GM23338 (cell line): ENCODE data around the gene PKDCC. TPM values are rescaled to one million over a fixed set of nuclear protein-coding genes. Genes with fewer than 3 reads are reported as not detected.

ENCODE experiments used
- ATAC-seq: fragments of 200-7000 bp; cut with Tn5 transposase; 3 replicates; pipeline ENCODE4 v1.9.1; 2020
- DNase-seq: peaks from one replicate; pipeline ENCODE4 v3.0.0-alpha.2; 2015; ENCODE audit warnings: low spot score
- H2AFZ ChIP-seq: fragments of 200-600 bp; sonication (generic); 2 replicates; pipeline ENCODE4 v1.8.0; 2016; ENCODE audit warnings: antibody characterized with exemption, mild to moderate bottlenecking, moderate library complexity
- H3F3A ChIP-seq: fragments of 200-600 bp; sonication (generic); replicated peaks from 2 replicates; pipeline ENCODE4 v1.8.0; 2017; ENCODE audit warnings: antibody characterized with exemption, mixed run types, low read depth
- H3K27ac ChIP-seq: fragments of 200-600 bp; sonication (generic); 2 replicates; pipeline ENCODE4 v1.6.1; 2016; ENCODE audit warnings: low read depth
- H3K27me3 ChIP-seq: fragments of 200-600 bp; sonication (generic); 2 replicates; pipeline ENCODE4 v1.8.0; 2016; ENCODE audit warnings: mild to moderate bottlenecking, mixed run types, moderate library complexity; ENCODE audit not compliant: insufficient read depth
- H3K36me3 ChIP-seq: fragments of 200-600 bp; sonication (generic); 2 replicates; pipeline ENCODE4 v1.8.0; 2016; ENCODE audit warnings: mild to moderate bottlenecking; ENCODE audit not compliant: insufficient read depth
- H3K4me1 ChIP-seq: fragments of 200-600 bp; sonication (generic); 2 replicates; pipeline ENCODE4 v1.8.0; 2016; ENCODE audit warnings: mild to moderate bottlenecking, moderate library complexity; ENCODE audit not compliant: insufficient read depth
- H3K4me2 ChIP-seq: fragments of 200-600 bp; sonication (generic); 2 replicates; pipeline ENCODE4 v1.7.1; 2017; ENCODE audit warnings: mixed run types
- H3K4me3 ChIP-seq: fragments of 200-600 bp; sonication (generic); 2 replicates; pipeline ENCODE4 v1.6.1; 2016; ENCODE audit warnings: mixed run types
- H3K79me2 ChIP-seq: fragments of 200-600 bp; sonication (generic); replicated peaks from 2 replicates; pipeline ENCODE4 v1.8.0; 2017; ENCODE audit warnings: mild to moderate bottlenecking; ENCODE audit not compliant: insufficient read depth
- H3K9me2 ChIP-seq: fragments of 200-600 bp; sonication (generic); 2 replicates; pipeline ENCODE4 v1.8.0; 2017; ENCODE audit not compliant: insufficient read depth
- H4K20me1 ChIP-seq: fragments of 200-600 bp; sonication (generic); replicated peaks from 2 replicates; pipeline ENCODE4 v1.8.0; 2017; ENCODE audit warnings: mild to moderate bottlenecking; ENCODE audit not compliant: insufficient read depth
- H3K27ac Mint-ChIP-seq: 2 replicates; pipeline ENCODE4 v1.8.0; 2020; ENCODE audit warnings: inconsistent platforms, mild to moderate bottlenecking, moderate library complexity, mixed read lengths
- H3K27me3 Mint-ChIP-seq: 3 replicates; pipeline ENCODE4 v1.8.0; 2022; ENCODE audit warnings: low read depth, mild to moderate bottlenecking, moderate library complexity, mixed read lengths, inconsistent platforms; ENCODE audit not compliant: insufficient read depth, poor library complexity
- H3K36me3 Mint-ChIP-seq: 3 replicates; pipeline ENCODE4 v1.8.0; 2021; ENCODE audit warnings: low read depth, mild to moderate bottlenecking, inconsistent platforms, moderate library complexity, mixed read lengths
- H3K4me1 Mint-ChIP-seq: 3 replicates; pipeline ENCODE4 v1.8.0; 2020; ENCODE audit warnings: mild to moderate bottlenecking, inconsistent platforms, mixed read lengths
- H3K4me3 Mint-ChIP-seq: 3 replicates; pipeline ENCODE4 v1.8.0; 2021; ENCODE audit warnings: moderate library complexity, mild to moderate bottlenecking, inconsistent platforms, mixed read lengths
- H3K9me3 Mint-ChIP-seq: 3 replicates; pipeline ENCODE4 v1.8.0; 2020; ENCODE audit warnings: moderate library complexity, mild to moderate bottlenecking, inconsistent platforms, mixed read lengths
- EZH2phosphoT487 ChIP-seq: fragments of 200-600 bp; sonication (generic); IDR thresholded peaks from one replicate; pipeline ENCODE4 v1.8.1; 2018; ENCODE audit warnings: antibody characterized with exemption; ENCODE audit not compliant: unreplicated experiment
- JUNB ChIP-seq: IDR thresholded peaks from one replicate; pipeline ENCODE4 v1.6.1; 2016; ENCODE audit warnings: antibody characterized with exemption; ENCODE audit not compliant: unreplicated experiment
- POLR2AphosphoS5 ChIP-seq: IDR thresholded peaks from 2 replicates; pipeline ENCODE4 v1.6.1; 2016; ENCODE audit warnings: antibody characterized with exemption, low read depth
- STAT1 ChIP-seq: IDR thresholded peaks from one replicate; pipeline ENCODE4 v1.6.1; 2016; ENCODE audit warnings: antibody characterized with exemption; ENCODE audit not compliant: unreplicated experiment
- polyA plus RNA-seq: library from polyadenylated mRNA; unstranded; fragments of >200 nt; fragmentation: Nextera tagmentation; extraction: Ambion mirVana; gene quantifications from 2 replicates; pipeline ENCODE4 v1.2.1, GENCODE V29; 2016
- total RNA-seq: library from RNA; depleted of rRNA; stranded (reverse); fragments of >200 nt; shearing (Covaris generic); gene quantifications from 2 replicates; pipeline ENCODE4 v1.2.3, GENCODE V29; 2014
- TF ChIP-seq, protein P1 (sequence below), 2 experiments: fragments of 200-600 bp in 1 of 2; sonication (generic) in 1 of 2; conservative IDR thresholded peaks; 2 replicates each; pipeline versions ENCODE4 v1.5.1 to v1.6.1; 2016 to 2017; ENCODE audit warnings: antibody characterized with exemption in 2 of 2, low read depth in 2 of 2, mild to moderate bottlenecking in 2 of 2, moderate library complexity in 1 of 2
- TF ChIP-seq, protein P2 (sequence below): IDR thresholded peaks from 2 replicates; pipeline ENCODE4 v1.6.1; 2016; ENCODE audit warnings: antibody characterized with exemption
- TF ChIP-seq, protein P3 (sequence below): IDR thresholded peaks from one replicate; pipeline ENCODE4 v1.6.1; 2018; ENCODE audit warnings: antibody characterized with exemption; ENCODE audit not compliant: unreplicated experiment

Gene PKDCC
- total and polyA plus RNA-seq, 2 experiments from 2014 or later = 7.0 to 44.8 TPM

DNA sequence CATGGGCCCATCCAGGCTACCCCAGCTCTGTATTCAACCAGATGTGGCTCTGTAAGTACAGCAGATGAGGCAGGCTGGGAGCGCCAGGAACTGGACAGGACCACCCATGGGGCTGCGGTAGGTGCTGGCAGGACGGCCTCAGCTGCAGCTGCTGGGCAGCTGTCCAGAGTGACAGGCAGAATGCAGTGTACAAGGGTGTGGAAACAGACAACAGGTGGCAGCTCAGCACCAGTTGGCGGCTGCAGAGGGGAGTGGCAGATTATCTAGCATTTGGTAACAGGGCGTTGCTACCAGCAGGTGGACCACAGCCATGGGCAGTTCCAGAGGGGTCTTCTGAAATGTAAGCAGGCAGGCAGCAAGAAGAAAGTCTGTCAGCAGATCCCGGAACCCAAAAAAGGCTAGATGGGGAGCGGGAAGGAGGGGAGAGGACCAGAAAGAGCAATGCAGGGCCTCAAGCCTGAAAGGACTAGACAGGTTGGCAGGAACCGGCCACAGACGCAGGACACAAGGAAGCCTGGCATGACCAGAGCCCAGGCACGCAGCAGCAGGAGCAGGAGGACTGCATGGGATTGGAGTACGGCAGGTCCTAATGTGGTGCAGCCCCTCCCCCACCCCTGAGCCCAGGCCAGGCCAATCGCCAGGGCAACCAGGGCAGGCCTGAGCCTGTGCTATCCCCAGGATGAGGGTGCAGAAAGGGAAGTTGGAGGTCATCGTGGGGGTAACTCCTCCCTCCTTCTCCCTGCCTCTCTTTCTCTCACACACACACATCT lies 24.7 kb downstream of the PKDCC start:
- peaks cover 10% of the 10 kb centered on the region for H3K27me3 Mint-ChIP-seq
- peak; percentile 43 for DNase-seq
- H3K4me1 Mint-ChIP-seq = peaks cover 11% of the 10 kb centered on the region

DNA sequence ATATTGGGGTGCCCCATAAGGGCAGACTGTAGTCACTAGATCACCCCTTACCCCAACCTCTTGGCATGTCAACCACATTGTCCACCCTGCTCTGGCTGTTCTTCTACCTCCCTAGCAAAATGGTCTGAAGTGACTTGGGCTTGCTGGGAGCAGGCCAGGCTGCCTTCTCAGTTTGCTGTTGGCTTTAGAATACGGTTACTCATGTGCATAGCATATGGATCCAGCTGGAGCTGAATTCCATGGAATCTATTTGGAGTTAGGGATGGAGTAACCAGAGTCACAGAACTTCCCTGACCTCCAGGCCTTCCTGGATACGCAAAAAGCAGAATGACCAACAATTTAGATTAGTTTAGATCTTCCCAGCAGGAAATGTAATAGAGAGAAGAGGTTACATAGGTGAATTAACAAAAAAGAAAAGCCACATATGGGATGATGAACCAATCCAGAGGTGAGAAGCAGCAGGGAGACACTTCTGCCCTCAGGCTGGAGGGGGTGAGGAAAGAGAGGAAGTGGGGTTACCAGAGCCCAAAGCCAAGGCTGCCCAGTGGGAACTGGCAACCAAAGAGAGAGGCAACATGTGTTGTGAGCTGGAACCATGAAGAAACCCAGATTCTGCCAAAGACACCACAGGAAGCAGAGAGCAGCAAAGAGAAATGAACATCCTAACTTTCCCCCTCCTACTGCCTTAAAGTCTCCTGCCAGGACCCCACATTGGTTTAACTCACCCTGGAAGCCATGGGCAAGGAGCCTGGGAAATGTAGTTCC lies 26.1 kb downstream of the PKDCC start:
- Mint-ChIP-seq H3K27me3 (peaks cover 12% of the 10 kb centered on the region), H3K27ac (no peak overlapping the region), H3K4me1 (peaks cover 11% of the 10 kb centered on the region), H3K9me3 (no peaks in the 10 kb centered on the region; the same call in 2 of the 3 replicates), H3K4me3 (no peak overlapping the region), H3K36me3 (no peaks in the 10 kb centered on the region; the same call in 2 of the 3 replicates)
- Histone ChIP-seq H3K36me3 (no peaks in the 10 kb centered on the region), H3K4me2 (no peak overlapping the region), H3K4me1 (no peaks in the 10 kb centered on the region; the same call in none of the 2 replicates), H2AFZ (no peak overlapping the region), H3K27me3 (no peaks in the 10 kb centered on the region), H3K9me2 (peaks cover 13% of the 10 kb centered on the region), H3K27ac (no peak overlapping the region), H3K79me2 (no peaks in the 10 kb centered on the region), H3F3A (no peaks in the 10 kb centered on the region), H3K4me3 (no peak overlapping the region), H4K20me1 (no peaks in the 10 kb centered on the region)
- no peak for TF ChIP-seq JUNB
- TF ChIP-seq, protein P1, sequence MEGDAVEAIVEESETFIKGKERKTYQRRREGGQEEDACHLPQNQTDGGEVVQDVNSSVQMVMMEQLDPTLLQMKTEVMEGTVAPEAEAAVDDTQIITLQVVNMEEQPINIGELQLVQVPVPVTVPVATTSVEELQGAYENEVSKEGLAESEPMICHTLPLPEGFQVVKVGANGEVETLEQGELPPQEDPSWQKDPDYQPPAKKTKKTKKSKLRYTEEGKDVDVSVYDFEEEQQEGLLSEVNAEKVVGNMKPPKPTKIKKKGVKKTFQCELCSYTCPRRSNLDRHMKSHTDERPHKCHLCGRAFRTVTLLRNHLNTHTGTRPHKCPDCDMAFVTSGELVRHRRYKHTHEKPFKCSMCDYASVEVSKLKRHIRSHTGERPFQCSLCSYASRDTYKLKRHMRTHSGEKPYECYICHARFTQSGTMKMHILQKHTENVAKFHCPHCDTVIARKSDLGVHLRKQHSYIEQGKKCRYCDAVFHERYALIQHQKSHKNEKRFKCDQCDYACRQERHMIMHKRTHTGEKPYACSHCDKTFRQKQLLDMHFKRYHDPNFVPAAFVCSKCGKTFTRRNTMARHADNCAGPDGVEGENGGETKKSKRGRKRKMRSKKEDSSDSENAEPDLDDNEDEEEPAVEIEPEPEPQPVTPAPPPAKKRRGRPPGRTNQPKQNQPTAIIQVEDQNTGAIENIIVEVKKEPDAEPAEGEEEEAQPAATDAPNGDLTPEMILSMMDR (conservative IDR thresholded peaks at IDR 0.05; ENCODE audit: low read depth in 2 of 2) = no peak
- TF ChIP-seq, protein P2, sequence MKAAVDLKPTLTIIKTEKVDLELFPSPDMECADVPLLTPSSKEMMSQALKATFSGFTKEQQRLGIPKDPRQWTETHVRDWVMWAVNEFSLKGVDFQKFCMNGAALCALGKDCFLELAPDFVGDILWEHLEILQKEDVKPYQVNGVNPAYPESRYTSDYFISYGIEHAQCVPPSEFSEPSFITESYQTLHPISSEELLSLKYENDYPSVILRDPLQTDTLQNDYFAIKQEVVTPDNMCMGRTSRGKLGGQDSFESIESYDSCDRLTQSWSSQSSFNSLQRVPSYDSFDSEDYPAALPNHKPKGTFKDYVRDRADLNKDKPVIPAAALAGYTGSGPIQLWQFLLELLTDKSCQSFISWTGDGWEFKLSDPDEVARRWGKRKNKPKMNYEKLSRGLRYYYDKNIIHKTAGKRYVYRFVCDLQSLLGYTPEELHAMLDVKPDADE = no peak
- no peak for TF ChIP-seq STAT1
- TF ChIP-seq POLR2AphosphoS5 = no peak
- TF ChIP-seq, protein P3, sequence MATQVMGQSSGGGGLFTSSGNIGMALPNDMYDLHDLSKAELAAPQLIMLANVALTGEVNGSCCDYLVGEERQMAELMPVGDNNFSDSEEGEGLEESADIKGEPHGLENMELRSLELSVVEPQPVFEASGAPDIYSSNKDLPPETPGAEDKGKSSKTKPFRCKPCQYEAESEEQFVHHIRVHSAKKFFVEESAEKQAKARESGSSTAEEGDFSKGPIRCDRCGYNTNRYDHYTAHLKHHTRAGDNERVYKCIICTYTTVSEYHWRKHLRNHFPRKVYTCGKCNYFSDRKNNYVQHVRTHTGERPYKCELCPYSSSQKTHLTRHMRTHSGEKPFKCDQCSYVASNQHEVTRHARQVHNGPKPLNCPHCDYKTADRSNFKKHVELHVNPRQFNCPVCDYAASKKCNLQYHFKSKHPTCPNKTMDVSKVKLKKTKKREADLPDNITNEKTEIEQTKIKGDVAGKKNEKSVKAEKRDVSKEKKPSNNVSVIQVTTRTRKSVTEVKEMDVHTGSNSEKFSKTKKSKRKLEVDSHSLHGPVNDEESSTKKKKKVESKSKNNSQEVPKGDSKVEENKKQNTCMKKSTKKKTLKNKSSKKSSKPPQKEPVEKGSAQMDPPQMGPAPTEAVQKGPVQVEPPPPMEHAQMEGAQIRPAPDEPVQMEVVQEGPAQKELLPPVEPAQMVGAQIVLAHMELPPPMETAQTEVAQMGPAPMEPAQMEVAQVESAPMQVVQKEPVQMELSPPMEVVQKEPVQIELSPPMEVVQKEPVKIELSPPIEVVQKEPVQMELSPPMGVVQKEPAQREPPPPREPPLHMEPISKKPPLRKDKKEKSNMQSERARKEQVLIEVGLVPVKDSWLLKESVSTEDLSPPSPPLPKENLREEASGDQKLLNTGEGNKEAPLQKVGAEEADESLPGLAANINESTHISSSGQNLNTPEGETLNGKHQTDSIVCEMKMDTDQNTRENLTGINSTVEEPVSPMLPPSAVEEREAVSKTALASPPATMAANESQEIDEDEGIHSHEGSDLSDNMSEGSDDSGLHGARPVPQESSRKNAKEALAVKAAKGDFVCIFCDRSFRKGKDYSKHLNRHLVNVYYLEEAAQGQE = no peak
- no peak for ATAC-seq
- DNase-seq = no peak

More for the DNA sequence above, 24.7 kb downstream of the PKDCC start:
- H3K36me3 Mint-ChIP-seq = no peaks in the 10 kb centered on the region; the same call in 2 of the 3 replicates
- no peaks in the 10 kb centered on the region; the same call in 2 of the 3 replicates for H3K9me3 Mint-ChIP-seq
- Histone ChIP-seq H4K20me1 (no peaks in the 10 kb centered on the region), H3K9me2 (peaks cover 13% of the 10 kb centered on the region; the same call in 1 of the 2 replicates), H2AFZ (peak overlapping the region; percentile 52), H3K36me3 (no peaks in the 10 kb centered on the region), H3K27me3 (no peaks in the 10 kb centered on the region), H3K4me3 (no peak overlapping the region), H3F3A (no peaks in the 10 kb centered on the region), H3K27ac (no peak overlapping the region), H3K4me1 (no peaks in the 10 kb centered on the region; the same call in none of the 2 replicates), H3K79me2 (no peaks in the 10 kb centered on the region), H3K4me2 (no peak overlapping the region)
- peak; percentile 85 for ATAC-seq
- no peak for TF ChIP-seq EZH2phosphoT487
- TF ChIP-seq, protein P1 (conservative IDR thresholded peaks at IDR 0.05; ENCODE audit: low read depth in 2 of 2) = peak in 1 of 2 experiments; percentile 21; a peak in 1 of 4 replicates
- H3K27ac Mint-ChIP-seq = no peak overlapping the region
- no peak overlapping the region for H3K4me3 Mint-ChIP-seq
